GM08714 (cell line): ENCODE measurements around the gene LDLRAD4.

Source experiments
- H3K4me3 ChIP-seq: fragments of 200-500 bp; sonication (Bioruptor generic); 2 replicates; pipeline ENCODE4 v1.5.1; 2014; ENCODE audit warnings: mild to moderate bottlenecking, low read length, inconsistent platforms
- ZNF274 ChIP-seq: IDR thresholded peaks from 2 replicates; pipeline ENCODE4 v1.6.1; 2012; ENCODE audit warnings: mild to moderate bottlenecking, low read depth, low read length

The LDLRAD4 gene

DNA sequence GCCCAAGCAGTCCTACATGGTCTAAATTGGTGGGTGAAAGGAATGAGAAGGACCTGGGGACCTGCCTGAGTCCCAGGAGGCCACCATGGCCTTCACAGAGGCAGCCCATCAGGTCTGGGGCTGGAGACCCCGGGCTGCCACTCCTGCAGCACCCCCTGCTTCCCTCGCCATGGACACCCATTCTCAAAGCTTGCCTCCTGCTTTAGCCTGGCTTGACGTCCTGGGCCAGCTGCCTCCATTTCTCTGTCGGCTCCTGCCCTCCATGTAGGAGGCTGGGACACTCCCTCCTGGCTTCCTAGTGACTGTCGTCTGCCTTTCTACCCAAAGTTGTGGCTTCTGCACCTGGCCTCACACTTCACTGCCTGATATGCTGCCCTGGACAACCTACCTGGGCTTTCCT lies 309.2 kb downstream of the LDLRAD4 start:
- no peak for TF ChIP-seq ZNF274
- H3K4me3 ChIP-seq, result no peak overlapping the region

DNA sequence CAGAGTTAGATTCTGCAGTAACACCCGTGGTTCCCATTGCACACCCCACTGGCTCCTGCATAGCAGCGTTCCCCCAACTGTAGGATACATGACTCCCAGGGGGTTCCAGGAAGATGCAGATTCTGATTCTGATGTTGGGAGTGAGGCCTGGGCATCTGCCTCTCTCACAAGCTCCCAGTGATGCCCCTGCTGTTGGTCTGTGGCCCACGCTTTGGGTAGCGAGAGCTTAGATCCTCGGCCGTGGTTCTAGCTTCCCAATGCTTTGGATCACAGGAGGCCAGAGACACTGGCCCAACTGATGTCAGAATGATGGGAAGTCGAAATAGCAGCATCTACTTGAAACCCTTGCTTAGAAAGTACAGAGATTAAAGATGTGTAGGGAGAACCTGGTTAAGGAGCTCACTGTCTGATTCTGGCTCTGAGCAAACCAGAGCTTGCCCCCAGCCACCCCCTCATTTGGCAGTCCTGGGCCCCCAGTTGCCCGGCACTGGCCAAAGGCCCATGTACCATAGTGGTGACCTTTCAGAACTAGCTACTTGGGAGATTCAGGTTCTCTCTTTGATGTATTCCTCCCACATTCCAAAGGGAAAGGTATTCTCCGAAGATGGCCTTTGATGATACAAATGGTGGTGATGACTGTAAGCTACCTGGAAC lies 310.3 kb downstream of the LDLRAD4 start:
- no peak overlapping the region for H3K4me3 ChIP-seq
- no peak for TF ChIP-seq ZNF274

DNA sequence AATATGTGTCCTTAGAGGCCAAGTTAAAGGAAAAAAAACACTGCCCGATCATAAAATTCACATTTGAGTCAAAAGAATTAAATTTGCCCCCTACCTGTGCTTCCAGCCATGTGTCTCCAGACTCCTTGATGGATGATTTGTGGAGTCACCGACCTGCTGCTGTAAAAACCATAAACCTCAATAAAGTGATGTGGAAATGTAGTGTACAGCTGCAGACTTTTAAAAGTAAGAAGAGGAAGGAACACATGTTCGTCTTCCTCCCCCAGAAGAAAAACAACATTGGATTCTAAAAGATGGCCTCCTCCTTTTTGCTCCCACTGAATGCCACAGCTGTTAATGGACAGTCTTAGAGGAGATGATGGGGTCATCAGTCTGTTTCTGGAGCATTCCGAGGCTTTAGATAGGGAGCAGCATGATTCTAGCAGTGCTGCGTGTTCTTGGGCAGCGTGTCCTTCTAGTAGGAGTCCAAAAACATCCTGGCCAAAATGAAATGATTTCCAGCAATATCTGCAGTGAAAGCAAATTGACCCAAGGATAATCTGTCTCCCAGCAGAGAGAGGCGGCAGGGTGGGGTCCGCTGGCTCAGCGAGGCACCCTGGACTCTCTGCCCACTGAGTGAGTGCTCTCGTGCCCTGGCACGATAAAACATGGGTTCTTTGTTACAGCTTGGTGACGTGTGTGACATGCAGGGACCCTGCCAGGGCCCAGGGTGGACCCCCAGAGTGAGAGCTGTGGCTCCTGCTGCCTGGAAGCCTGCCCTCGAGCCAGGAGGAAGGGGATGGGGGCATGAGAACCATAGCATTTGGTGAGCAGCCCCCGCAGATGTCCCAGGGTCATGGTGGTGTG lies 311.7 kb downstream of the LDLRAD4 start:
- TF ChIP-seq ZNF274, result no peak
- no peak overlapping the region for H3K4me3 ChIP-seq

DNA sequence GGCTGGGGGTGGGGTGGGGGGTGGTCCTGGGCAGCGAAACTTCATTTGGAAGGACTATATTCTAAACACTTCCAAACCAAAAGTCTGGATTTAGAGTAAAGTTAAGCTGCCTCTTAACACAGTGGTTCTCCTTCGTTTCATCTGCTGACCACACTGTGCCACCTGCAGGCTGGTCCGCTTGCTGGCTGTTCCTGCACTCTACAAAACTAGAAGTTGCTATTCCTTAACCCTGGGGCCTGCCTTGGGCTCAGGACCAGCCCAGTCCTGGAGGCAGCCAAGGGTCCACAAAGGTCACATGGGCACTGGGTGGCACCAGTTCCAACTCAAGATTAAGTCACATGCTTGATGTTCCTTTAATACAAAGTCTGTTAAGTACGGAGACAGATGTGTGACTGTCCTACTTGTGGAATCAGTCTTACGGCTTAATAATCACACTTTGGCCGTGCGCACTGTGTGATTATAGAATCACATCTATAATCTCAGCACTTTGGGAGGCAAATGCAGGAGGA lies 312.4 kb downstream of the LDLRAD4 start:
- H3K4me3 ChIP-seq, result no peak overlapping the region
- no peak for TF ChIP-seq ZNF274

DNA sequence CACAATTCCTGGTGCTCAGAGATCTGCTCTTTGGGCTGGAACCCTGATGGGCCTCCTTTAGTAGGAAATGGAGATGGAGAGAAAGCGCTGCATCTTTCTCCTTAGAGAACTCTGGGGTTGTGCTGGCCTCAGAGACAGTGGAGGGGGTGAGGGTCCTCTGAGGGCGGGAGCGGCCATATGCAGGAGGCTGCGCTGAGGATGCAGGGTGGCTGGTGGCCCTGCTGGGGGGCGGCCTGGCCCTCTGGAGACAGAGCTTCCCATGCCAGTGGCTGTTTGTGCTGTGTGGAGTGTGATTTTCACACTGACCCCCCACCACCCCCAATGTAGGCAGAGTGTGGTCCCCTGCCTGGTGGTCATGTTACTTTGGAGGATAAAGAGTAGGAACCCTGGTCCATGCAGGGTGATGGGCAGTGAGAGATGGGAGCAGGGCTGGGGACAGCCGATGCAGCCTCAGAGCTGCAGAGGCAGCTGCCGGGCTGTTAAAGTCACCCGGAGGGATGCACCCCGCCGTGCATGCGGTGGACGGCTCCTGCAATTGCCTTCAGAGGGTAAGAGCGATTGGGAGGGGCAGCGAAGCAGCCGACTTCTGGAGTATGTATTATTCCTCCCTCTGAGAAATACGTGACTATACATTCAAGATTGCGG lies 313.2 kb downstream of the LDLRAD4 start:
- TF ChIP-seq ZNF274, result no peak
- no peak overlapping the region for H3K4me3 ChIP-seq

DNA sequence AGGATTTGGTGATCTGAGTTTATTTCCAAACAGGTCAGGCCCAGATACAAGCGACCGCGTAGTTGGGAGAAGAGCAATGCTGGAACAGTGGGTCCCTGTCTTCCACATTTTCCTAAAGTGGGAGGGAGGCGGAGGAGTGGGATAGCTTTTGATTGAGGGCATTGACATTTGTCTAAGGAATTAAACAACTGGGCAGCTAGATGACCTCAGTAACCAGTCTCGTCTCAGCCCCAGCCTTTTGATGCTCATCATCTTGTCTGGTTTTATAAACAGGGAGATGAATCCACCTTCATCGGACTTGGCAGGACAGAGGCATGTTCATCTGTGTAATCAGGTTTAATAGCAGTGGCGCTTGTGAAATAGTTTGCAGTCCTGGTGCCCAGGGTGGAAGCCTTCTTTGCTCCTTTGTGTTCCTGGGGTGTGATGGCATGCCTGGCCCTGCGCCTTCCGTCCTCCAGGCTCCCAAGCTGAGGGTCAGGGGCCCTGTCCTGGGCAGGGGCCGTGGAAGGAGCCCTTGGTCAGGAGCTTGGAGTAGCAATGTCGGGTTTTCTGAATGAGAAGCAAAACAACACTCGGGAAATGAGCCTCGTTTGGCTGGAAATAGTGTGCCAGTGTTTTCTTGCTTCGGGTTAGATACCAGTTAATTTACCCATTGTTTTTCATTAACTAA lies 314.0 kb downstream of the LDLRAD4 start:
- TF ChIP-seq ZNF274, result no peak
- no peak overlapping the region for H3K4me3 ChIP-seq

DNA sequence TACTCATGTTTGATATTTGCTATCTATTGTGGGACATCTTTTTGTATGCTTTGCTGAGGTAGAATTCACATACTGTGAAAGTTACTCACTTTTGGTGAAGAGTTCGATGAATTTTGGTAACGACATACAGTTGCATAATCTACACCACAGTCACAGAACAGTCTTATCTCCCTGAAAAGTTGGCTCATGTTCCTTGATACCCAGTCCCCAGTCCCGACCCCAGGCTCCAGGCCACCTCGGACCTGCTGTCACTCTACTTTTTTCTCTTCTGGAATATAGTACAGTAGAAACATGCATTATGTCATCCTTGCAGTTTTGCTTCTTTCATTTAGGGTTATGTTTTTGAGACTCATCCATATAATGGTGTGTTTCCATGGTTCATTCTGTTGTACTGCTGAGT lies 316.1 kb downstream of the LDLRAD4 start:
- no peak for TF ChIP-seq ZNF274
- no peak overlapping the region for H3K4me3 ChIP-seq

DNA sequence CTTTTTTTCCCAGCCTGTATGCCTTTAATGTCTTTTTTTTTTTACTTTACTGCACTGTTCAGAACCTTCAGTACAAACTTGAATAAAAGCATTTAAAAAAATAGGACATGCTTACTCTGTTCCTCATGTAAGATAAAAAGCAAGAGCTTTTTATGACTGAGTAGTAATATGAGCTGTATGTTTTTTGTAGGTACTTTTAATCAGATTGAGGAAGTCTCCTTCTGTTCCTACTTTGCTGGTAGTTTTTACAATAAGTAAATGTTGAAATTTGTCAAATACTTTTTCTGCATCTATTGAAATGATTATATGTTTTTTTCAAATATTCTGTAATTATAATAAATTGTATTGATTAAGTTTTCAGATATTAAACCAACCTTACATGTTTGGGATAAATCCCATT lies 318.0 kb downstream of the LDLRAD4 start:
- no peak for TF ChIP-seq ZNF274
- no peak overlapping the region for H3K4me3 ChIP-seq

DNA sequence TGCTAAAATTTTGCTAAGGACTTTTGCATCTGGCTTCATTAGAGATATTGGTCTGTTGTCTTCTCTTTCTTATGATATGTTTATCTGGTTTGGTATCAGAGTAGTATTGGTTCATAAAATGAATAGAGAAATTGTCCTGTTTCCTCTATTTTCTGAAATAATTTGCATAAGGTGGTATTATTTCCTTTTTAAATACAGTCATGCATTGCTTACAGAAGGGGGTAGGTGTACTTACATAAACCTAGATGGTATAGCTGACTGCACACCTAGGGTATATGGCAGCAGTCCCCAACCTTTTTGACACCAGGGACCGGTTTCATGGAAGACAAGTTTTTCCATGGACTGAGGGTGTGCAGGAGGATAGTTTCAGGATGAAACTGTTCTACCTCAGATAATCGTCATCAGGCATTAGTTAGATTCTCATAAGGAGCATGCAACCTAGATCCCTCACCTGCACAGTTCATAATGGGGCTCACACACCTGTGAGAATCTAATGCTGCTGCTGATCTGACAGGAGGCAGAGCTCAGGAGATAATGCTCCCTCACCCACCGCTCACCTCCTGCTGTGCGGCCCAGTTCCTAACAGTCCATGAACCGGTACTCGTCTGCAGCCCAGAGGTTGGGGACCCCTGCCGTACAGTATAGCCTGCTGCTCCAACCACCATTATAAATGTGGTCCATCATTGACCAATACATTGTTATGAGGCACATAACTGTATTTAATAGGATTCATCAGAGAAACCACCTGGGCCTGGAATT lies 318.6 kb downstream of the LDLRAD4 start:
- no peak overlapping the region for H3K4me3 ChIP-seq
- no peak for TF ChIP-seq ZNF274

DNA sequence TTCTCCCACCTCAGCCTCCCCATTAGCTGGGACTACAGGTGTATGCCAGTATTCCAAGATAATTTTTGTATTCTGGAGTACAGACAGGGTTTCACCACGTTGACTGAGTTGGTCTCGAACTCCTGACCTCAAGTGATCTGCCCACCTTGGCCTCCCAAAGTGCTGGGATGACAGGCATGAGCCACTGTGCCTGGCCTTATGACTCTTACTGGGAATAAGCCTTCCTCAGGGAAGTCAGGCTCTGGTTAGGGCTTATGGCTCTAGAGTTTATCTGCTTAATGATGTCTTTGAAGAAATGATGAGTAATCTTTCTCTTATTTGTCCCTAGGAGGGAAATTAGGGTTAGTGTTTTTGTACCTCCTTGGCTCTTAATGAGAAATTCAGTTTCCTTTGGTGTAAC lies 320.1 kb downstream of the LDLRAD4 start:
- no peak for TF ChIP-seq ZNF274
- no peak overlapping the region for H3K4me3 ChIP-seq

DNA sequence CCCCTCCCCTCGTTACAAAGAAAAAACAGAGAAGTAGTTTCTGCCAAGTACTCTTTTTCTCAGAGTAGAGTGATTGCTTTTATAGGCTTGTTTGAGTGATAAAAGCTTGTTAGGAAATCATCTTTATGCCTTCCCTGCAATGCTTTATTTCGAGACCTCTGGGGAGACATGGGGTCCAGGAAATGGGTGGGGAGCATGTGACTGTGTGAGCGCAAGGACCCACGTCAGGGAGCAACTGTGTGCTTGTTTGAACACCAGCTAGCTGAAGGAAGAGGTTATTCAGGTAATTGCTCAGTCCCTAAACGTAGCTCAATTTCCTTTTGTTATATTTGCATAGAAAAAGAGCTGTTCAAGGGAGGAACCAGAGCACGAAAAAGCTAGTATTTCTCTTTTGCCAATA lies 320.5 kb downstream of the LDLRAD4 start:
- no peak overlapping the region for H3K4me3 ChIP-seq
- no peak for TF ChIP-seq ZNF274

DNA sequence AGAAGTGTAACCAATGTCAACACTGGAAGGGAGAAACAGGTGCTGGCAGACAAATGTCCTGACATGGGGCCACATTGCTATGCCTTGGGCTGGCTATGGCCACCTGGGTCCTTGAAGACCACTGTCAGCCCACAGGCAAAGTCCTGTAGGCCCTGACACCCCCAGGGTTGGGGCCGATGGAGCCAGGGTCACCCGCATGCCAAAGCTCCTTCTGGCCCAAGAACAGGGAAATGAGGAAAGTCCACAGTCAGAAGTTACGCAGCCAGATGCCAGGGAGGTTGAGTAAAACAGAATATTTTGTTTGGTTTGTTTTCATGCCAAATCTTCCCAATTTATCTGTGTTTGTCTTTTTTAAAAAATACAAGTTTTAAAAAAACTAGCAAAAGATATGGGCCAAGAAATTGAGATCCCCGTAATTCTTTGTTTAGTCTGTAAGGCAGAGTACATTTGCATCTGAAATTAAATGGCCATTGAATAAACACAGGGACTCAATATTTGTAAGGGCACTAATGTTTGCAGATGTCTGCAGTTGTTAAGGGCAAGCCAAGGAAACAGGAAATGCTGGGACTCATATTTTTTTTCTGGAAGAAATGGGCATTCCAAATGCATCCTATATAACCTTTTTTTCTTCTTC lies 321.4 kb downstream of the LDLRAD4 start:
- no peak for TF ChIP-seq ZNF274
- H3K4me3 ChIP-seq, result no peak overlapping the region

DNA sequence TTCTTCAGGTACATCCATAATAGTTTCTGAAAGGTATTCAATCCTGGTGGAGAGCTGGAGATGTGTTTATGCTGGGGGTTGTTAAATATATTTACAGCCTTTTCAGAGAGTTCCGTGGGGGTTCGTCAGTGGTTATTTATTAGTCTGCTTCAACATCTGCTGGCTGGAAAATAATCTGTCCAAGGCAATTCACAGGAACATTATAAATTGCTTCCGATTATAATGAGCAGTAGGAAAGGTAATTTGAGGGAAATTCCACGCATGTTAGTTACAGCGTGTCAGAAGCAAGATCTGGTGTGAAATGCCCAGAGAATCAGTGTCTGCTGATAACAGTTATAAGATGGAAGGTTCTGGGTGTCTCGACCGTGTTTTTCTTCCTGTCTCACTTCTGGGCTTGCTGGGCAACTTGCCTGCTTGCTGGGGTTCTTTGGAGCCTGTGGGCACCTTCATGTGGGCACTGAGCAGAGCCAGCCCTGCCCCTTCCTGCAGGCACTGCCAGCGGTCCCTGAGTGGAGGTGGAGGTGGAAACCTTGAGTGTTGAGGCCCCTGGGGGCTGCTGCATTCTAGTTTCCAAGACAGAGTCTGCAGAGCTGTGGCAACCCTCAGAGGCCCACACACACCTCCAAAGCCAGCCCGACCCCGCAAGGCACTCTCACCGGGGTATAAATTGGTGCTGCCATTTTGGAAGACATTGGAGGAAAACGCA lies 322.1 kb downstream of the LDLRAD4 start:
- H3K4me3 ChIP-seq, result no peak overlapping the region
- TF ChIP-seq ZNF274, result no peak
